H9 (cell line): Measurements from ENCODE around the gene TBCK. TPM values are rescaled to one million over a fixed set of nuclear protein-coding genes. Genes with fewer than 3 reads are reported as not detected.

Experiments used
- DNase-seq: peaks from one replicate; pipeline ENCODE4 v3.0.0-alpha.2; 2017
- H2AFZ ChIP-seq: one replicate; pipeline ENCODE4 v1.6.1; 2013; ENCODE audit warnings: mild to moderate bottlenecking, low read length, control low read depth, moderate library complexity
- H2AK5ac ChIP-seq: 2 replicates; pipeline ENCODE4 v1.6.1; 2013; ENCODE audit warnings: low read length, control low read depth, mixed read lengths; ENCODE audit not compliant: insufficient read length
- H2BK120ac ChIP-seq: one replicate; pipeline ENCODE4 v1.6.1; 2013; ENCODE audit warnings: low read depth, mild to moderate bottlenecking, low read length, control low read depth, inconsistent platforms; ENCODE audit not compliant: poor library complexity, severe bottlenecking
- H2BK12ac ChIP-seq: 2 replicates; pipeline ENCODE4 v1.6.1; 2013; ENCODE audit warnings: low read length, control low read depth, mixed read lengths, low read depth; ENCODE audit not compliant: insufficient read length
- H2BK15ac ChIP-seq: 2 replicates; pipeline ENCODE4 v1.6.1; 2013; ENCODE audit warnings: low read depth, low read length, control low read depth
- H2BK20ac ChIP-seq: one replicate; pipeline ENCODE4 v1.6.1; 2013; ENCODE audit warnings: low read depth, mild to moderate bottlenecking, low read length, control low read depth, inconsistent platforms; ENCODE audit not compliant: poor library complexity, severe bottlenecking
- H2BK5ac ChIP-seq: 2 replicates; pipeline ENCODE4 v1.6.1; 2013; ENCODE audit warnings: low read length, control low read depth, mixed read lengths; ENCODE audit not compliant: insufficient read length
- H3K14ac ChIP-seq: 2 replicates; pipeline ENCODE4 v1.6.1; 2013; ENCODE audit warnings: low read length, control low read depth; ENCODE audit not compliant: insufficient read depth
- H3K18ac ChIP-seq: 2 replicates; pipeline ENCODE4 v1.6.1; 2013; ENCODE audit warnings: low read depth, mild to moderate bottlenecking, mixed read lengths, low read length, control low read depth; ENCODE audit not compliant: insufficient read length
- H3K23ac ChIP-seq: 2 replicates; pipeline ENCODE4 v1.6.1; 2013; ENCODE audit warnings: low read length, control low read depth, mixed read lengths, low read depth; ENCODE audit not compliant: insufficient read length
- H3K23me2 ChIP-seq: 2 replicates; pipeline ENCODE4 v1.6.1; 2013; ENCODE audit warnings: low read depth, mild to moderate bottlenecking, mixed read lengths, low read length, control low read depth; ENCODE audit not compliant: insufficient read length, poor library complexity, severe bottlenecking
- H3K27ac ChIP-seq: 2 replicates; pipeline ENCODE4 v1.5.1; 2013; ENCODE audit warnings: low read length, control low read depth, mixed read lengths, low read depth; ENCODE audit not compliant: insufficient read length
- H3K27me3 ChIP-seq: 2 replicates; pipeline ENCODE4 v1.6.1; 2013; ENCODE audit warnings: low read length, control low read depth, inconsistent platforms; ENCODE audit not compliant: insufficient read depth
- H3K4ac ChIP-seq: 2 replicates; pipeline ENCODE4 v1.6.1; 2013; ENCODE audit warnings: low read depth, mild to moderate bottlenecking, control low read depth, inconsistent platforms, low read length, moderate library complexity
- H3K4me1 ChIP-seq: 2 replicates; pipeline ENCODE4 v1.6.1; 2013; ENCODE audit warnings: low read length, control low read depth, inconsistent platforms; ENCODE audit not compliant: insufficient read depth
- H3K4me2 ChIP-seq: 2 replicates; pipeline ENCODE4 v1.6.1; 2013; ENCODE audit warnings: low read length, control low read depth, mixed read lengths; ENCODE audit not compliant: insufficient read length, insufficient read depth
- H3K56ac ChIP-seq: 2 replicates; pipeline ENCODE4 v1.6.1; 2013; ENCODE audit warnings: low read depth, mild to moderate bottlenecking, mixed read lengths, low read length, control low read depth; ENCODE audit not compliant: insufficient read length
- H3K79me1 ChIP-seq: 2 replicates; pipeline ENCODE4 v1.6.1; 2013; ENCODE audit warnings: low read depth, mild to moderate bottlenecking, moderate library complexity, low read length, control low read depth, inconsistent platforms; ENCODE audit not compliant: insufficient read depth, poor library complexity, severe bottlenecking
- H3K79me2 ChIP-seq: 2 replicates; pipeline ENCODE4 v1.6.1; 2013; ENCODE audit warnings: low read length, control low read depth, inconsistent platforms; ENCODE audit not compliant: insufficient read depth
- H3K9ac ChIP-seq: 2 replicates; pipeline ENCODE4 v1.6.1; 2013; ENCODE audit warnings: low read length, control low read depth, mixed read lengths; ENCODE audit not compliant: insufficient read length; ENCODE audit errors: extremely low read depth
- H3K9me3 ChIP-seq: one replicate; pipeline ENCODE4 v1.6.1; 2013; ENCODE audit warnings: low read depth, low read length, inconsistent platforms; ENCODE audit not compliant: control insufficient read depth
- H3T11ph ChIP-seq: one replicate; pipeline ENCODE4 v1.6.1; 2013; ENCODE audit warnings: mild to moderate bottlenecking, low read length, control low read depth, inconsistent platforms
- H4K20me1 ChIP-seq: one replicate; pipeline ENCODE4 v1.6.1; 2013; ENCODE audit not compliant: control insufficient read depth, insufficient read length, insufficient read depth
- H4K5ac ChIP-seq: 2 replicates; pipeline ENCODE4 v1.6.1; 2013; ENCODE audit warnings: low read depth, mild to moderate bottlenecking, mixed read lengths, low read length, control low read depth; ENCODE audit not compliant: insufficient read length
- H4K8ac ChIP-seq: replicated peaks from 2 replicates; pipeline ENCODE4 v1.6.1; 2013; ENCODE audit warnings: low read length, control low read depth, mixed read lengths, low read depth; ENCODE audit not compliant: insufficient read length
- H4K91ac ChIP-seq: 2 replicates; pipeline ENCODE4 v1.6.1; 2013; ENCODE audit warnings: low read depth, mild to moderate bottlenecking, moderate library complexity, mixed read lengths, low read length, control low read depth; ENCODE audit not compliant: insufficient read length
- H3K27ac Mint-ChIP-seq, 3 experiments: 2 replicates in 2 of 3; 3 replicates in 1 of 3; pipeline ENCODE4 v1.8.0; 2020 to 2021; ENCODE audit warnings: mixed read lengths in 3 of 3, mild to moderate bottlenecking in 1 of 3, moderate library complexity in 1 of 3
- H3K27me3 Mint-ChIP-seq: 2 replicates; pipeline ENCODE4 v1.8.0; 2021; ENCODE audit warnings: low read depth, mild to moderate bottlenecking, moderate library complexity, mixed read lengths
- H3K36me3 Mint-ChIP-seq, 3 experiments: 2 replicates in 2 of 3; 3 replicates in 1 of 3; pipeline ENCODE4 v1.8.0; 2020 to 2021; ENCODE audit warnings: low read depth in 3 of 3, mixed read lengths in 3 of 3; ENCODE audit not compliant: insufficient read depth in 1 of 3
- H3K4me1 Mint-ChIP-seq, 2 experiments: 2 replicates each; pipeline ENCODE4 v1.8.0; 2020; ENCODE audit warnings: mixed read lengths in 2 of 2
- H3K4me3 Mint-ChIP-seq, 2 experiments: 2 replicates in 1 of 2; 3 replicates in 1 of 2; pipeline ENCODE4 v1.8.0; 2020 to 2021; ENCODE audit warnings: mild to moderate bottlenecking in 2 of 2, mixed read lengths in 2 of 2, moderate library complexity in 1 of 2
- H3K9me3 Mint-ChIP-seq, 2 experiments: 2 replicates in 1 of 2; 3 replicates in 1 of 2; pipeline ENCODE4 v1.8.0; 2020; ENCODE audit warnings: mild to moderate bottlenecking in 2 of 2, mixed read lengths in 2 of 2, moderate library complexity in 1 of 2
- WGBS: extraction: QIAGEN DNeasy Blood & Tissue Kit; methylation state at CpG from one replicate; pipeline ENCODE4 v1.1.7; 2013; ENCODE audit warnings: missing lambda C conversion rate, low lambda C conversion rate, mixed read lengths; ENCODE audit not compliant: insufficient read length; ENCODE audit errors: extremely low coverage; 5-methylcytosine and 5-hydroxymethylcytosine counted together
- total RNA-seq: library from RNA; stranded (reverse); gene quantifications from 2 replicates; pipeline ENCODE4 v1.2.1, GENCODE V29; 2021
- TF ChIP-seq, protein P1 (sequence below): fragments of 200-600 bp; sonication (generic); conservative IDR thresholded peaks from 3 replicates; pipeline ENCODE4 v1.8.0; 2021; ENCODE audit warnings: antibody characterized with exemption, mild to moderate bottlenecking

TBCK gene
- total RNA-seq, 1 experiment from 2014 or later: 22.1 TPM

GRCh38 chr4:106264331-106264728, 51.7 kb downstream of the TBCK start:
- H4K5ac ChIP-seq: no peak overlapping the region
- no peak overlapping the region for H2AK5ac ChIP-seq
- Mint-ChIP-seq H3K27ac (no peak overlapping the region), H3K4me1 (peaks cover 2% of the 10 kb centered on the region in 2 experiments; a peak in 2 of 4 replicates), H3K9me3 (no peaks in the 10 kb centered on the region), H3K27me3 (no peaks in the 10 kb centered on the region), H3K4me3 (no peak overlapping the region), H3K36me3 (no peaks in the 10 kb centered on the region)
- no peak overlapping the region for H3K4me2 ChIP-seq
- H2BK120ac ChIP-seq: no peak overlapping the region
- no peak overlapping the region for H3K14ac ChIP-seq
- no peaks in the 10 kb centered on the region for H3K9me3 ChIP-seq
- H2BK5ac ChIP-seq: no peak overlapping the region
- no peak overlapping the region for H2BK12ac ChIP-seq
- no peak overlapping the region for H3K56ac ChIP-seq
- no peak overlapping the region for H2BK15ac ChIP-seq
- no peaks in the 10 kb centered on the region for H4K20me1 ChIP-seq
- no peak overlapping the region for H3T11ph ChIP-seq
- no peaks in the 10 kb centered on the region for H3K27me3 ChIP-seq
- H3K9ac ChIP-seq: no peak overlapping the region
- no peak overlapping the region for H3K18ac ChIP-seq
- TF ChIP-seq, protein P1, sequence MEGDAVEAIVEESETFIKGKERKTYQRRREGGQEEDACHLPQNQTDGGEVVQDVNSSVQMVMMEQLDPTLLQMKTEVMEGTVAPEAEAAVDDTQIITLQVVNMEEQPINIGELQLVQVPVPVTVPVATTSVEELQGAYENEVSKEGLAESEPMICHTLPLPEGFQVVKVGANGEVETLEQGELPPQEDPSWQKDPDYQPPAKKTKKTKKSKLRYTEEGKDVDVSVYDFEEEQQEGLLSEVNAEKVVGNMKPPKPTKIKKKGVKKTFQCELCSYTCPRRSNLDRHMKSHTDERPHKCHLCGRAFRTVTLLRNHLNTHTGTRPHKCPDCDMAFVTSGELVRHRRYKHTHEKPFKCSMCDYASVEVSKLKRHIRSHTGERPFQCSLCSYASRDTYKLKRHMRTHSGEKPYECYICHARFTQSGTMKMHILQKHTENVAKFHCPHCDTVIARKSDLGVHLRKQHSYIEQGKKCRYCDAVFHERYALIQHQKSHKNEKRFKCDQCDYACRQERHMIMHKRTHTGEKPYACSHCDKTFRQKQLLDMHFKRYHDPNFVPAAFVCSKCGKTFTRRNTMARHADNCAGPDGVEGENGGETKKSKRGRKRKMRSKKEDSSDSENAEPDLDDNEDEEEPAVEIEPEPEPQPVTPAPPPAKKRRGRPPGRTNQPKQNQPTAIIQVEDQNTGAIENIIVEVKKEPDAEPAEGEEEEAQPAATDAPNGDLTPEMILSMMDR: no peak
- no peaks in the 10 kb centered on the region for H3K79me1 ChIP-seq
- no peaks in the 10 kb centered on the region for H3K4me1 ChIP-seq
- H4K91ac ChIP-seq: no peak overlapping the region
- no peaks in the 10 kb centered on the region for H3K79me2 ChIP-seq
- no peak overlapping the region for H3K4ac ChIP-seq
- no peak overlapping the region for H2BK20ac ChIP-seq
- H3K27ac ChIP-seq: no peak overlapping the region
- no peaks in the 10 kb centered on the region for H3K23me2 ChIP-seq
- no CpG with 5 or more reads among the region's 4 CpGs for WGBS
- no peak for DNase-seq
- H4K8ac ChIP-seq: no peak overlapping the region
- H3K23ac ChIP-seq: no peak overlapping the region
- H2AFZ ChIP-seq: no peak overlapping the region
